Smooth muscle cell (in vitro differentiated cells): ENCODE results near the gene AKNA. TPM values are rescaled to one million over a fixed set of nuclear protein-coding genes. Genes with fewer than 3 reads are reported as not detected.
A peak's percentile ranks its signal among the peaks of the same experiment; 100 is the strongest.

Source experiments
- DNase-seq: peaks from one replicate; lab custom pipeline; 2025; ENCODE audit not compliant: unreplicated experiment; lab: John Stamatoyannopoulos, UW
- H2AFZ ChIP-seq: fragments of 200-600 bp; sonication (generic); 2 replicates; pipeline ENCODE4 v1.6.0; 2016; ENCODE audit warnings: antibody characterized with exemption, low read depth, mild to moderate bottlenecking
- H3F3A ChIP-seq: fragments of 200-600 bp; sonication (generic); 2 replicates; pipeline ENCODE4 v1.6.0; 2017; ENCODE audit warnings: antibody characterized with exemption, low read depth
- H3K27ac ChIP-seq: fragments of 200-600 bp; sonication (generic); 2 replicates; pipeline ENCODE4 v1.5.1; 2016; ENCODE audit warnings: low read depth, mild to moderate bottlenecking
- H3K27me3 ChIP-seq: fragments of 200-600 bp; sonication (generic); 2 replicates; pipeline ENCODE4 v1.6.1; 2016; ENCODE audit warnings: low read depth, mild to moderate bottlenecking
- H3K36me3 ChIP-seq: fragments of 200-600 bp; sonication (generic); 2 replicates; pipeline ENCODE4 v1.5.1; 2016; ENCODE audit warnings: low read depth
- H3K4me1 ChIP-seq: fragments of 200-600 bp; sonication (generic); 2 replicates; pipeline ENCODE4 v1.5.1; 2016; ENCODE audit warnings: low read depth
- H3K4me2 ChIP-seq: fragments of 200-600 bp; sonication (generic); 2 replicates; pipeline ENCODE4 v1.6.0; 2016; ENCODE audit warnings: mild to moderate bottlenecking
- H3K4me3 ChIP-seq: fragments of 200-600 bp; sonication (generic); 2 replicates; pipeline ENCODE4 v1.5.1; 2016; ENCODE audit warnings: mild to moderate bottlenecking
- H3K79me2 ChIP-seq: fragments of 200-600 bp; sonication (generic); 2 replicates; pipeline ENCODE4 v1.6.0; 2016; ENCODE audit warnings: low read depth, mild to moderate bottlenecking
- H3K9ac ChIP-seq: fragments of 200-600 bp; sonication (generic); 2 replicates; pipeline ENCODE4 v1.6.0; 2016; ENCODE audit warnings: low read depth
- H3K9me3 ChIP-seq: fragments of 200-600 bp; sonication (generic); replicated peaks from 2 replicates; pipeline ENCODE4 v1.5.1; 2016; ENCODE audit warnings: low read depth
- H4K20me1 ChIP-seq: fragments of 200-600 bp; sonication (generic); 2 replicates; pipeline ENCODE4 v1.6.0; 2016; ENCODE audit warnings: low read depth
- CTCF ChIP-seq: fragments of 200-600 bp; sonication (generic); IDR thresholded peaks from 2 replicates; pipeline ENCODE4 v1.5.1; 2017; ENCODE audit warnings: borderline replicate concordance, mild to moderate bottlenecking, antibody characterized with exemption; ENCODE audit not compliant: insufficient read depth, poor library complexity, severe bottlenecking
- WGBS: methylation state at CpG from one replicate; pipeline ENCODE4 v1.1.7; 2016; ENCODE audit warnings: low lambda C conversion rate; 5-methylcytosine and 5-hydroxymethylcytosine counted together
- polyA plus RNA-seq: library from polyadenylated mRNA; unstranded; fragments of >200 nt; fragmentation: Nextera tagmentation; extraction: Ambion mirVana; gene quantifications from 2 replicates; pipeline ENCODE4 v1.2.1, GENCODE V29; 2016
- total RNA-seq: library from RNA; depleted of rRNA; stranded (reverse); fragments of >200 nt; gene quantifications from 2 replicates; pipeline ENCODE4 v1.2.3, GENCODE V29; 2014

AKNA gene
- total and polyA plus RNA-seq, 2 experiments from 2014 or later = 3.2 to 4.7 TPM

- no peak for DNase-seq
- Histone ChIP-seq H3K36me3 (no peaks in the 10 kb centered on the region), H3K4me1 (peaks cover 37% of the 10 kb centered on the region), H3K4me3 (no peak overlapping the region), H3K9ac (no peak overlapping the region), H4K20me1 (peaks cover 20% of the 10 kb centered on the region), H3K4me2 (peak overlapping the region; percentile 44), H2AFZ (no peak overlapping the region), H3K9me3 (no peaks in the 10 kb centered on the region), H3K27me3 (no peaks in the 10 kb centered on the region), H3F3A (peaks cover 12% of the 10 kb centered on the region), H3K27ac (peak overlapping the region; percentile 92), H3K79me2 (peaks cover 47% of the 10 kb centered on the region)
- WGBS = 73% methylated on average over 17 of the region's 17 CpGs
- no peak for TF ChIP-seq CTCF
Observed at GRCh38 chr9:114382699-114383520, 4.9 kb downstream of the AKNA start.

GRCh38 chr9:114378883-114379282 lies 8.9 kb downstream of the AKNA start:
- H3K27me3 ChIP-seq = no peaks in the 10 kb centered on the region
- no peak for DNase-seq

GRCh38 chr9:114378016-114378415 lies 9.8 kb downstream of the AKNA start:
- no peaks in the 10 kb centered on the region for H3K27me3 ChIP-seq
- no peak for TF ChIP-seq CTCF
- H3K4me2 ChIP-seq = no peak overlapping the region
- H3K27ac ChIP-seq = no peak overlapping the region
- no peaks in the 10 kb centered on the region for H3K4me1 ChIP-seq
- H3K9me3 ChIP-seq = no peaks in the 10 kb centered on the region
- DNase-seq = no peak
- H2AFZ ChIP-seq = no peak overlapping the region
- WGBS = 94% methylated on average over 8 of the region's 8 CpGs
- no peak overlapping the region for H3K4me3 ChIP-seq
- peaks cover 13% of the 10 kb centered on the region for H4K20me1 ChIP-seq
- no peaks in the 10 kb centered on the region for H3F3A ChIP-seq
- no peaks in the 10 kb centered on the region for H3K36me3 ChIP-seq
- no peak overlapping the region for H3K9ac ChIP-seq
- H3K79me2 ChIP-seq = peaks cover 20% of the 10 kb centered on the region

More at GRCh38 chr9:114378883-114379282, 8.9 kb downstream of the AKNA start:
- H3K4me1 ChIP-seq = peaks cover 9% of the 10 kb centered on the region
- TF ChIP-seq CTCF = no peak
- H3K4me2 ChIP-seq = no peak overlapping the region
- no peak overlapping the region for H3K4me3 ChIP-seq
- H3K9me3 ChIP-seq = no peaks in the 10 kb centered on the region
- H3F3A ChIP-seq = peaks cover under 1% of the 10 kb centered on the region
- 97% methylated on average over 5 of the region's 5 CpGs for WGBS
- H2AFZ ChIP-seq = no peak overlapping the region
- H3K79me2 ChIP-seq = peaks cover 28% of the 10 kb centered on the region
- no peak overlapping the region for H3K27ac ChIP-seq
- no peak overlapping the region for H3K9ac ChIP-seq
- no peaks in the 10 kb centered on the region for H3K36me3 ChIP-seq
- H4K20me1 ChIP-seq = peaks cover 18% of the 10 kb centered on the region
